Neural cell (in vitro differentiated cells): ENCODE data around the gene BIRC7.
A peak's percentile ranks its signal among the peaks of the same experiment; 100 is the strongest.

Experiments
- CTCF ChIP-seq: fragments of 450-650 bp; IDR thresholded peaks from 2 replicates; pipeline ENCODE4 v1.5.1; 2014; ENCODE audit warnings: antibody characterized with exemption, mild to moderate bottlenecking, moderate library complexity; ENCODE audit not compliant: poor library complexity, severe bottlenecking
- POLR2AphosphoS5 ChIP-seq: IDR thresholded peaks from 2 replicates; pipeline ENCODE4 v1.6.1; 2012
- TAF1 ChIP-seq: IDR thresholded peaks from 2 replicates; pipeline ENCODE4 v1.6.1; 2012; ENCODE audit warnings: low read depth

DNA sequence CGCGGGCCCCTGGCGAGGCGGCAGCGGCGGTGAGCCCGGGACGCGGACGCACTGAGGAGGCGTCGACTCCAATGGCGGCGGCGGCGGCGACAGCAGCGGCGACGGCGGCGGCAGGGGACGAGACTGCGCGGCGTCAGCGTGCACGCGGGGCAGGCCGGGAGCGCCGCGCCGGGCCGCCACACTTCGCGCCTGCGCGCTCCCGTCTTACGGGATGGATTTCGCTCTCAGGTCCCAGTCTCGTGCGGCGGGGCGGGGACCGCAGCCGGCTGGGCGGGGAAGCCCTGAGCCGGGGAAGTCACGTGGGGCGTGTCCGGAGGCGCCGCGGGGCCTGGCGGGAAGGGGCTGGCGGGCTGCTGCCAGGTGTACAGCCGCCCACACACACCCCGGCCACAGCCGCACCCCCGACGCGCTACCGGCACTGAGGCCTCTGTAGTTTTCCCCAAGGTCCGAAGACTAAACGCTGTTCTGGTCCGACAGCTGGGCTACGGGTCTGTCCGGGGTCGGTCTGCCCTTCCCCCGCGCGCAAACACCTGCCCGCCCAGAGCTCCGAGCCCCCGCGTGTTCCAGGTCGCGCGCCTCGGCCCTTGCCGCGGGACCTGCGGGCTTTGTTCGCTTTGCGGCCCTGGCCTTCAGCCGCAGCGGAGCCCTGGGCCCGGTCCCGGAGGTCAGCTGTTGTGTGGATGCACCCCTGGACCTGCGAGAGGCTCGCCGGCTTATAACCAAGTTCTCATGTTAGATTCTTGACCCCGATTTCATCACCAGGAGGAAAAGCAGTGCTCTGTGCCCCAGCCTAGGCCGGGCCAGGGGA lies 19.5 kb upstream of the BIRC7 start, which contains the start of gene YTHDF1:
- no peak for TF ChIP-seq CTCF
- no peak for TF ChIP-seq TAF1
- TF ChIP-seq POLR2AphosphoS5 = peak; percentile 89
